ENCODE measurements around the gene NOVA2. TPM values are rescaled to one million over a fixed set of nuclear protein-coding genes. Genes with fewer than 3 reads are reported as not detected.
"Not testable (repeated sequence)": the region's sequence is repeated elsewhere in the genome, so short reads cannot be mapped to it uniquely, and the experiment has no call there.

NOVA2 gene
- total RNA-seq, 1 experiment from 2014 or later: not detected

GRCh38 chr19:45899919-45900589 is 73.6 kb downstream of the NOVA2 start:
- TF ChIP-seq CTCF (IDR thresholded peaks at IDR 0.05; ENCODE audit: unreplicated experiment): no peak
- CTCF ChIA-PET: interaction anchor here (0.6 to 1.5 kb wide), 3 partner anchors 12 to 83 kb away, joined by 3 to 5 read pairs (median 3); no protein-coding TSS in a partner anchor
- H3K4me3 Mint-ChIP-seq (ENCODE audit: unreplicated experiment): no peak overlapping the region
- intact Hi-C loops (cut with micrococcal nuclease): no loop called here
- H3K9me3 Mint-ChIP-seq (ENCODE audit: unreplicated experiment): no peaks in the 10 kb centered on the region
- POLR2A ChIA-PET: interaction anchor here (0.6 to 4.4 kb wide), 3 partner anchors 13 to 94 kb away, joined by 3 to 46 read pairs (median 3); partner anchors contain the start of gene IRF2BP1
- peaks cover 6% of the 10 kb centered on the region for H3K4me1 Mint-ChIP-seq (ENCODE audit: insufficient read depth, unreplicated experiment)
- no peak for DNase-seq (ENCODE audit: unreplicated experiment)
- no peaks in the 10 kb centered on the region for H3K27me3 Mint-ChIP-seq (ENCODE audit: insufficient read depth, unreplicated experiment)
- H3K36me3 Mint-ChIP-seq (ENCODE audit: insufficient read depth, unreplicated experiment): peaks cover 52% of the 10 kb centered on the region
- TSS peak; percentile 28 for BruUV-seq (replicated peaks)
- no peak overlapping the region for H3K27ac Mint-ChIP-seq (ENCODE audit: low read depth, unreplicated experiment)

- TF ChIP-seq CTCF (IDR thresholded peaks at IDR 0.05; ENCODE audit: unreplicated experiment): no peak
- ChIA-PET POLR2A (no interaction called here), CTCF (no interaction called here)
- BruUV-seq (replicated peaks): no TSS peak
- H3K27ac Mint-ChIP-seq (ENCODE audit: low read depth, unreplicated experiment): no peak overlapping the region
- peaks cover 6% of the 10 kb centered on the region for H3K4me1 Mint-ChIP-seq (ENCODE audit: insufficient read depth, unreplicated experiment)
- H3K27me3 Mint-ChIP-seq (ENCODE audit: insufficient read depth, unreplicated experiment): no peaks in the 10 kb centered on the region
- intact Hi-C loops (cut with micrococcal nuclease): no loop called here
- H3K4me3 Mint-ChIP-seq (ENCODE audit: unreplicated experiment): no peak overlapping the region
- peaks cover 52% of the 10 kb centered on the region for H3K36me3 Mint-ChIP-seq (ENCODE audit: insufficient read depth, unreplicated experiment)
- no peaks in the 10 kb centered on the region for H3K9me3 Mint-ChIP-seq (ENCODE audit: unreplicated experiment)
- DNase-seq (ENCODE audit: unreplicated experiment): no peak
Measured at GRCh38 chr19:45899253-45899652, 74.4 kb downstream of the NOVA2 start.

GRCh38 chr19:45897261-45897812 is 76.3 kb downstream of the NOVA2 start:
- no TSS peak for BruUV-seq (replicated peaks)
- intact Hi-C loops (cut with micrococcal nuclease): no loop called here
- Mint-ChIP-seq H3K36me3 (ENCODE audit: insufficient read depth, unreplicated experiment) (peaks cover 59% of the 10 kb centered on the region), H3K4me1 (ENCODE audit: insufficient read depth, unreplicated experiment) (peaks cover 6% of the 10 kb centered on the region), H3K9me3 (ENCODE audit: unreplicated experiment) (no peaks in the 10 kb centered on the region), H3K27ac (ENCODE audit: low read depth, unreplicated experiment) (no peak overlapping the region), H3K27me3 (ENCODE audit: insufficient read depth, unreplicated experiment) (no peaks in the 10 kb centered on the region), H3K4me3 (ENCODE audit: unreplicated experiment) (no peak overlapping the region)
- TF ChIP-seq CTCF (IDR thresholded peaks at IDR 0.05; ENCODE audit: unreplicated experiment): no peak
- CTCF ChIA-PET: no interaction called here
- POLR2A ChIA-PET: no interaction called here
- DNase-seq (ENCODE audit: unreplicated experiment): no peak

- not testable (repeated sequence) for H3K4me1 Mint-ChIP-seq (ENCODE audit: insufficient read depth, unreplicated experiment)
Measured at GRCh38 chr19:45895983-45896599, 77.6 kb downstream of the NOVA2 start.

More at GRCh38 chr19:45895983-45896599, 77.6 kb downstream of the NOVA2 start:
- CTCF ChIA-PET; H3K4me3 Mint-ChIP-seq (ENCODE audit: unreplicated experiment); H3K27ac Mint-ChIP-seq (ENCODE audit: low read depth, unreplicated experiment); H3K27me3 Mint-ChIP-seq (ENCODE audit: insufficient read depth, unreplicated experiment); BruUV-seq (replicated peaks); intact Hi-C loops (cut with micrococcal nuclease); H3K9me3 Mint-ChIP-seq (ENCODE audit: unreplicated experiment); DNase-seq (ENCODE audit: unreplicated experiment); POLR2A ChIA-PET: not testable (repeated sequence)
- H3K36me3 Mint-ChIP-seq (ENCODE audit: insufficient read depth, unreplicated experiment): peaks cover 59% of the 10 kb centered on the region

Measured in MCF 10A (cell line).